ENCODE results near the gene IRF9. TPM values are rescaled to one million over a fixed set of nuclear protein-coding genes. Genes with fewer than 3 reads are reported as not detected.

The IRF9 gene
- total and polyA plus RNA-seq, 7 experiments from 2014 or later: 73.3 to 337 (median 134) TPM

DNA sequence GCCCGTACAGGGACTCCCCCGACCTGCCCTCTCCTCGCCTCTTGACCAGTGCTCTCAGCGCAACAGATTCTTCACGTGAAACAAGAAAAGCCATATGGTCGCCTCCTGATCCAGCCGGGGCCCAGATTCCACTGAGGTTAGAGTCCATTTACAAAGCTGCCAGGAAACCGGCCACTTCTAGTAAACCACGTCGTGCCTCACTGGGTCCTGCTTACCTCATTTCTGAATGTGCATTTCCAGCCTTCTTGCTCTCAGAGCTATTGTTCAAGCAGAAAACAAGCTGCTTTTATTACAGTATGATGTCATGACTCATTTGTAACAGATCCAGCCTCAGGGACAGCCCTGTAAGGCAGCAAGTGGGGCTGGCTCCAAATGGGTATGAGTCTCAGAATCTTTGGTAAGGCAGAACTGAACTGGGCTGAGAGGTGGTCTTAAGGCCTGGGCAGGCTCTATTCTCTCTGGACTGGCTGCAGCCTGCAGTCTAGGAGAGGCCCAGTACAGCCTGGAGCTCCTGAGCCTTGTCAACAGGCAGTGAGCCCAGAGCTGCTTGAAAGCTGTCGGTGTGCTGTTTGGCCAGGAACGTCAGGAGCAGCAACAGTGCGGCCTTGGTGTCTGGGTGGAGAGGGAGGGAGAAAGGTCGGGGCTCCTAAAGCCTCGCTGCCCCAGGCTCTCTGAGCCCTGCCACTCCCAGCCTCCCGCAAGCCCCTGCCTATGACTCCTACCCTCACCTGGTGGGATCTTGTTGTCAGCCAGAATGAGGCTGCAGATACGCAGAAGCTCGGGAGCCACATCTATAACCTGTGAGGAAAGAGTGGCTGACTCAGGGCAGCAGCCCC, 19.1 kb downstream of the IRF9 start:
- no peak for DNase-seq
- Histone ChIP-seq H3K36me3 (ENCODE audit: control insufficient read depth in 2 of 3, insufficient read depth in 3 of 3, low read length in 3 of 3) (peaks cover 0 to 88% (median 23%) of the 10 kb centered on the region in 3 experiments), H3K27ac (ENCODE audit: low read depth, low read length) (no peak overlapping the region), H3K9me3 (ENCODE audit: control insufficient read depth in 2 of 3, low read length in 3 of 3) (no peaks in the 10 kb centered on the region), H3K4me1 (ENCODE audit: control insufficient read depth in 2 of 2, insufficient read depth in 2 of 2, low read length in 2 of 2) (no peaks in the 10 kb centered on the region), H3K4me3 (ENCODE audit: low read length) (no peak overlapping the region), H3K27me3 (ENCODE audit: control insufficient read depth in 2 of 2, insufficient read depth in 2 of 2, low read length in 2 of 2) (no peaks in the 10 kb centered on the region)
- H3K27me3 Mint-ChIP-seq: no peaks in the 10 kb centered on the region
- peaks cover 0 to 11% (median 0%) of the 10 kb centered on the region in 7 donors for H3K4me1 Mint-ChIP-seq
- peak overlapping the region in 6 of 9 donors; percentile 31 to 75 (median 46) for H3K27ac Mint-ChIP-seq
- CTCF ChIA-PET: interaction anchor here (0.7 kb wide), 1 partner anchor 18 kb away, joined by 3 read pairs; no protein-coding TSS in a partner anchor
- ATAC-seq: no peak
- peaks cover 0 to 29% (median 4%) of the 10 kb centered on the region in 5 donors for H3K36me3 Mint-ChIP-seq
- peaks cover 0 to 4% (median 0%) of the 10 kb centered on the region in 11 donors for H3K9me3 Mint-ChIP-seq
- POLR2A ChIA-PET: interaction anchor here (1.4 to 2.7 kb wide), 2 partner anchors 9 to 20 kb away, joined by 5 to 9 read pairs; partner anchors contain the start of genes IPO4 and IRF9
- intact Hi-C loops (cut with micrococcal nuclease): no loop called here
- no peak overlapping the region for H3K4me3 Mint-ChIP-seq

DNA sequence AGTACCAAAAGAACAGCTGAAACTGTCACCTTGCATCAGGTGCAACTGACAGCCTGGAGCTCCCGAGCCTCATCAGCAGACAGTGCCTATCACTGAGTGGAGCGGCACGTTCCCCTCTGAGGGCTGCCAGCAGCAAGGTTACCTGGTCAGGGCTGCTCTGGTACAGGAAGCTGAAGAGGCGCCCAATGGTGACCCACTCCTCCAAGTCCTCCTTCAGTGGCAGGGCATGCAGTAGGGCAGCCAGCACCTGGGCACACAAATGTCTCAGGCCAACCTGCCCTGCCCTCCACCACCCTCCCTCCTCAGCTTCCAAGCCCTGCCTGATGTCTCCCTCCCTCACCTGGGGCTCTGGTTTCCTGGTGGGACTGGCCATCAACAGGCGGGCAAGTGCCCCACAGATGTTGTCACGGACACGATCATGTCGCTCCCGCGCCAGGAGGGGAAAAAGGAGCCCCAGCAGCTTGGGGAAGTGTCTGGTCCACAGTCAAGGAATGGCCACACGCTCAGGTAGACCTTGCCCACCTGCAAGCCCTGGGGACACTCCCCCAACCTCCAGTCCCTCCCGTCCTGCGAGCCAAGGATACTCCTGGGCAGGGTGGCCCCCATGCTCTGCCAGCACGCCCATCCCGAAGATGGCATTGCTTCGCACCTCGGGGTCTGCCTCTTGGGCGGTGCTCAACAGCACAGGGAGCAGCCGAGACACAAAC, 20.5 kb downstream of the IRF9 start:
- H3K9me3 Mint-ChIP-seq: peaks cover 0 to 4% (median 0%) of the 10 kb centered on the region in 11 donors
- H3K27me3 ChIP-seq (ENCODE audit: control insufficient read depth in 2 of 2, insufficient read depth in 2 of 2, low read length in 2 of 2): no peaks in the 10 kb centered on the region
- H3K4me3 Mint-ChIP-seq: no peak overlapping the region
- CTCF ChIA-PET: no interaction called here
- peaks cover 0 to 11% (median 0%) of the 10 kb centered on the region in 7 donors for H3K4me1 Mint-ChIP-seq
- no peak overlapping the region for H3K27ac ChIP-seq (ENCODE audit: low read depth, low read length)
- H3K4me3 ChIP-seq (ENCODE audit: low read length): no peak overlapping the region
- H3K36me3 Mint-ChIP-seq: peaks cover 0 to 32% (median 4%) of the 10 kb centered on the region in 5 donors
- H3K4me1 ChIP-seq (ENCODE audit: control insufficient read depth in 2 of 2, insufficient read depth in 2 of 2, low read length in 2 of 2): no peaks in the 10 kb centered on the region
- ATAC-seq: no peak
- no peaks in the 10 kb centered on the region for H3K27me3 Mint-ChIP-seq
- H3K9me3 ChIP-seq (ENCODE audit: control insufficient read depth in 2 of 3, low read length in 3 of 3): no peaks in the 10 kb centered on the region
- peak overlapping the region in 4 of 9 donors; percentile 5 to 65 (median 8) for H3K27ac Mint-ChIP-seq
- POLR2A ChIA-PET: interaction anchor here (0.9 to 1.4 kb wide), 2 partner anchors 14 to 21 kb away, joined by 3 to 5 read pairs; partner anchors contain the start of genes IRF9 and TM9SF1
- intact Hi-C loops (cut with micrococcal nuclease): no loop called here
- peaks cover 0 to 99% (median 23%) of the 10 kb centered on the region in 3 experiments for H3K36me3 ChIP-seq (ENCODE audit: control insufficient read depth in 2 of 3, insufficient read depth in 3 of 3, low read length in 3 of 3)
- DNase-seq: no peak

DNA sequence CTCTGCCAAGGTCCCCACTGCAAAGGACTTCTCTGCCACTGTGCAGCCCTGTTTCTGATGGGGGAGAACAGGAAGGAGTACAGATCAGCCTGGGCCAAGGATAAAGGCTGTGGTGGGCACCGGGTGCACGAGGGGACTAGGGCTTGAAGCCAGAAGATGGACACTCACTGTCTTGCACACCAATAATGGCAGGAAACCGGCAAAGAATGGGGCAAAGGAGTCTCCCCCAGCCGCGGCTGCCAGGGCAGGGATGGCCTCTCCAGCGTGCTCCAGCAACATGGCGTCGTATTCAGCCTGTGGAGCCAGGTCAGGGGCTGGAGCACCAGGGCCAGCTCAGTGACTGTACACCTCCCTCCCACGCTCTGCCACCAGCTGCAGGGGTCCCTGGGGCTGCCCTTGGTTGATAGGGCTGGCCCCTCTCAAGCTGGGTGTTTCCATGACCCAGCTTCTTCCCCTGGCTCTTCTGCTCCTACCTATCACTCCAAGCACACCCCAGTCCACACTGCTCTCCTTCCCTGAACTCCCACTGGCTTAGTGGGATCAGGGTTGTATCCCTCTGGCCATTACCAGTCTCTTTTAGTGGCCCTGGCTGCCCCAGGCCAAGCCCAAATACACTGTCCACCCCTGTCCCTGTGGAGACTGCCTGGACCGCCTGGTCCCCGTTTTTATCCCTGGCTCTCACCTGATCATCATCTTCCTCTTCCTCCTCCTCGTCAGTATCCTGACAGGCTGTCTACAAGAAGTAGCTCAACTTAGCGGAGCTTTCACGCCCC, 21.2 kb downstream of the IRF9 start:
- POLR2A ChIA-PET: interaction anchor here (0.9 to 1.4 kb wide), 3 partner anchors 9 to 22 kb away, joined by 3 to 5 read pairs (median 3); partner anchors contain the start of genes IRF9 and TM9SF1
- DNase-seq: no peak
- CTCF ChIA-PET: no interaction called here
- peaks cover 0 to 94% (median 18%) of the 10 kb centered on the region in 3 experiments for H3K36me3 ChIP-seq (ENCODE audit: control insufficient read depth in 2 of 3, insufficient read depth in 3 of 3, low read length in 3 of 3)
- Mint-ChIP-seq H3K9me3 (peaks cover 0 to 4% (median 0%) of the 10 kb centered on the region in 11 donors), H3K27me3 (no peaks in the 10 kb centered on the region), H3K27ac (peak overlapping the region in 6 of 9 donors; percentile 5 to 82 (median 26)), H3K4me3 (no peak overlapping the region), H3K4me1 (peaks cover 4 to 15% (median 5%) of the 10 kb centered on the region in 7 donors), H3K36me3 (peaks cover 0 to 28% (median 4%) of the 10 kb centered on the region in 5 donors)
- no peaks in the 10 kb centered on the region for H3K27me3 ChIP-seq (ENCODE audit: control insufficient read depth in 2 of 2, insufficient read depth in 2 of 2, low read length in 2 of 2)
- no peak overlapping the region for H3K27ac ChIP-seq (ENCODE audit: low read depth, low read length)
- no peaks in the 10 kb centered on the region for H3K9me3 ChIP-seq (ENCODE audit: control insufficient read depth in 2 of 3, low read length in 3 of 3)
- ATAC-seq: peak; percentile 6
- H3K4me1 ChIP-seq (ENCODE audit: control insufficient read depth in 2 of 2, insufficient read depth in 2 of 2, low read length in 2 of 2): peaks cover 1 to 6% of the 10 kb centered on the region in 2 donors
- H3K4me3 ChIP-seq (ENCODE audit: low read length): no peak overlapping the region
- intact Hi-C loops (cut with micrococcal nuclease): no loop called here

DNA sequence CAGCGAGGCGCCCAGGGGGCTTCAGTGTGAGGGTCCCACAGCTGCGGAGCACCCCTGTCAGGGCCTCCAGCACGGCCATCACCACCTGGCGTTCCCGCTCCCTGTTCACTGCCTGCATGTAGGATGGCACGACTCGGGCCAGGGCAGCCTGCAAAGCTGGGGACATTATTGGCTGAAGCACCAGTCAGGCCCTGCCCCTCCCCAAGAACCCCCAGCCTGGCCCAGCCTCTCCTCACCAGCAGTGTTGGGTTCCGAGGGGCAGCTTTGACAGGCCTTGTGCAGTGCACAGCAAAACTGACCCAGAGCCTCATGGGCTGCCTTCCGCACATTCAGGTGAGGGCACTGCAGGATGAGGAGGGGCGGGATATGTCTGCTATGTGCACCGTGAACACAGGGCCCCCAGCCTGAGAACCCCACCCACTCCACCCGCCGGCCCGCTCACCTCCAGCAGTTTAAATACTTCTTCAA, 22.0 kb downstream of the IRF9 start:
- H3K4me3 Mint-ChIP-seq: no peak overlapping the region
- no peak overlapping the region for H3K4me3 ChIP-seq (ENCODE audit: low read length)
- H3K9me3 Mint-ChIP-seq: peaks cover 0 to 4% (median 0%) of the 10 kb centered on the region in 11 donors
- H3K27me3 ChIP-seq (ENCODE audit: control insufficient read depth in 2 of 2, insufficient read depth in 2 of 2, low read length in 2 of 2): no peaks in the 10 kb centered on the region
- ATAC-seq (no peak), DNase-seq (no peak)
- peak overlapping the region in 3 of 9 donors; percentile 67 to 82 (median 69) for H3K27ac Mint-ChIP-seq
- POLR2A ChIA-PET: interaction anchor here (1.0 kb wide), 1 partner anchor 10 kb away, joined by 3 read pairs; no protein-coding TSS in a partner anchor
- no peaks in the 10 kb centered on the region for H3K27me3 Mint-ChIP-seq
- intact Hi-C loops (cut with micrococcal nuclease): no loop called here
- peaks cover 0 to 86% (median 16%) of the 10 kb centered on the region in 3 experiments for H3K36me3 ChIP-seq (ENCODE audit: control insufficient read depth in 2 of 3, insufficient read depth in 3 of 3, low read length in 3 of 3)
- CTCF ChIA-PET: interaction anchor here (0.6 kb wide), 1 partner anchor 43 kb away, joined by 3 read pairs; no protein-coding TSS in a partner anchor
- H3K4me1 ChIP-seq (ENCODE audit: control insufficient read depth in 2 of 2, insufficient read depth in 2 of 2, low read length in 2 of 2): peaks cover 9 to 13% of the 10 kb centered on the region in 2 donors
- H3K4me1 Mint-ChIP-seq: peaks cover 5 to 21% (median 13%) of the 10 kb centered on the region in 7 donors
- no peak overlapping the region for H3K27ac ChIP-seq (ENCODE audit: low read depth, low read length)
- no peaks in the 10 kb centered on the region for H3K9me3 ChIP-seq (ENCODE audit: control insufficient read depth in 2 of 3, low read length in 3 of 3)
- H3K36me3 Mint-ChIP-seq: peaks cover 0 to 23% (median 4%) of the 10 kb centered on the region in 5 donors

DNA sequence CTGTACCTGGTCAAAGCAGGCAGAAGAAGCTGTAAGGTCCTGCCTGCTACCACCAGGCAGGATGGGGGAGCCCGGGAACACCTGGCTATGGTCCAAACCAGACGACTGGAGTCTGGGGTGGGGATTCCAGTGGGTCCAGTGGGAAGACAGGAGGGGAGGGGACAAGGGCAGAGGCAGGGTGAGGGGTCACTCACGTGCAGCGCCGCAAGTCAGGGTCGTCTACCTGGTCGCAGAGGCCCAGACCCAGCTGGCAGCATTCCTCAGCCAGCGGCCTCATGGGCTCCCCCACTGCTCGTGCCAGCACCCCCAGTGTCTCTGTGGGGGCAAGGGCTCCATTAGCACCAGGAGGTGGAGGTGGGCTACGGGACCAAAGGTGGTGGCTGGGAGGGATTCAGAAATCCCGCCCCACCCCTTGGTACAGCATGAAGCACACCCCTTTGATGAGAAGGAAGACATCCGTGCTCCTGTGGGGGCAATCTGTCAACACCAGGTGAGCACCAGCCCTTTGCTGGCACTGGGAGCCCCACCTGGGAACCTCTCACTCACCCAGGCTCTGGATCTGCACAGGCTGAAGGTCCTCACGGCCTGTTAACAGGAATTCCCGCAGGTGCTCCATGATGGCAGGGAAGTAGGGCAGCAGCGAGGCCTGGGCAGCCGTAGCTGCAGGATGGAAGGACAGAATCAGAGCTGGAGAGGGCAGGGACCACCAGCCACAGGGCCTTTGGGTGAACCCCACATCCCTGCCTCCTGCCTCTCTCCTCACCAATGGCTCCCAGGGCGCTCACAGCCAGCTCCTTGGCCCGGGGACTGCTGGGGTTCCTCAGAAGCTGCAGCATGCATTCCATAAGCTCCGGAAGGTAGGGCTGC, 23.3 kb downstream of the IRF9 start:
- intact Hi-C loops (cut with micrococcal nuclease): no loop called here
- Histone ChIP-seq H3K4me3 (ENCODE audit: low read length) (no peak overlapping the region), H3K4me1 (ENCODE audit: control insufficient read depth in 2 of 2, insufficient read depth in 2 of 2, low read length in 2 of 2) (peaks cover 15% of the 10 kb centered on the region in 2 donors), H3K9me3 (ENCODE audit: control insufficient read depth in 2 of 3, low read length in 3 of 3) (no peaks in the 10 kb centered on the region), H3K27me3 (ENCODE audit: control insufficient read depth in 2 of 2, insufficient read depth in 2 of 2, low read length in 2 of 2) (no peaks in the 10 kb centered on the region), H3K36me3 (ENCODE audit: control insufficient read depth in 2 of 3, insufficient read depth in 3 of 3, low read length in 3 of 3) (peaks cover 0 to 73% (median 10%) of the 10 kb centered on the region in 3 experiments), H3K27ac (ENCODE audit: low read depth, low read length) (no peak overlapping the region)
- peaks cover 0 to 18% (median 4%) of the 10 kb centered on the region in 5 donors for H3K36me3 Mint-ChIP-seq
- H3K27ac Mint-ChIP-seq: peak overlapping the region in 2 of 9 donors; percentile 32 to 69
- H3K4me3 Mint-ChIP-seq: no peak overlapping the region
- CTCF ChIA-PET: interaction anchor here (1.3 to 1.4 kb wide), 2 partner anchors 19 to 75 kb away, joined by 3 to 4 read pairs; no protein-coding TSS in a partner anchor
- H3K9me3 Mint-ChIP-seq: peaks cover 0 to 4% (median 0%) of the 10 kb centered on the region in 11 donors
- peaks cover 10 to 29% (median 22%) of the 10 kb centered on the region in 7 donors for H3K4me1 Mint-ChIP-seq
- ATAC-seq: no peak
- peak in 1 of 9 donors; percentile 26 for DNase-seq
- POLR2A ChIA-PET: interaction anchor here (0.7 to 2.2 kb wide), 8 partner anchors 9 to 70 kb away, joined by 3 to 9 read pairs (median 3); partner anchors contain the start of genes DCAF11, IRF9 and TINF2
- no peaks in the 10 kb centered on the region for H3K27me3 Mint-ChIP-seq
